Measurements from ENCODE around the gene ASTN2.

- TF ChIP-seq POLR2AphosphoS5 (IDR thresholded peaks at IDR 0.05; ENCODE audit: low read depth, low read length) (no peak), REST (IDR thresholded peaks at IDR 0.05; ENCODE audit: insufficient read depth in 1 of 2, low read depth in 2 of 2, low read length in 2 of 2) (no peak), TAF1 (IDR thresholded peaks at IDR 0.05; ENCODE audit: borderline replicate concordance, insufficient read depth, low read length) (no peak), SIN3A (IDR thresholded peaks at IDR 0.05; ENCODE audit: borderline replicate concordance, insufficient read depth, low read length) (no peak)
These were observed 331.3 kb downstream of the ASTN2 start for GRCh38 chr9:117083559-117083958.

Measured in PFSK-1 (cell line).